ENCODE measurements around the gene QRICH2.

The QRICH2 gene

DNA sequence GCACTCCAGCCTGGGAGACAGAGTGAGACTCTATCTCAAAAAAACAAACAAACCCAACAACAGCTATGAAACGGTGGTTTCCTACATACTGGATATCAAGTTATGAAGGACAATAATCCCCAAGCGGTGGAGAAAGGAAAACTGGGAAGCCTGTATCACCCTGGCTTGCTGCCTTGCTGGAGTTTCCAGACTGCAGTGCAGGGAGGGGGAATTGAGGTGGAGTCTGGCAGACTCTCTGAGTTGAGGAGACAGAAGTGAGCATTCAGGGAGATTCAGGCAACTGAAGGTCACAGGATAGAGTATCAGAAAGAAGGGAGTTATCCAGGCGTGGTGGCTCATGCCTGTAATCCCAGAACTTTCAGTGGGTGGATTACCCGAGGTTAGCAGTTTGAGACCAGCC, 11.9 kb downstream of the QRICH2 start:
- DNase-seq (ENCODE audit: low read depth), result no peak
- TF ChIP-seq, protein P1, sequence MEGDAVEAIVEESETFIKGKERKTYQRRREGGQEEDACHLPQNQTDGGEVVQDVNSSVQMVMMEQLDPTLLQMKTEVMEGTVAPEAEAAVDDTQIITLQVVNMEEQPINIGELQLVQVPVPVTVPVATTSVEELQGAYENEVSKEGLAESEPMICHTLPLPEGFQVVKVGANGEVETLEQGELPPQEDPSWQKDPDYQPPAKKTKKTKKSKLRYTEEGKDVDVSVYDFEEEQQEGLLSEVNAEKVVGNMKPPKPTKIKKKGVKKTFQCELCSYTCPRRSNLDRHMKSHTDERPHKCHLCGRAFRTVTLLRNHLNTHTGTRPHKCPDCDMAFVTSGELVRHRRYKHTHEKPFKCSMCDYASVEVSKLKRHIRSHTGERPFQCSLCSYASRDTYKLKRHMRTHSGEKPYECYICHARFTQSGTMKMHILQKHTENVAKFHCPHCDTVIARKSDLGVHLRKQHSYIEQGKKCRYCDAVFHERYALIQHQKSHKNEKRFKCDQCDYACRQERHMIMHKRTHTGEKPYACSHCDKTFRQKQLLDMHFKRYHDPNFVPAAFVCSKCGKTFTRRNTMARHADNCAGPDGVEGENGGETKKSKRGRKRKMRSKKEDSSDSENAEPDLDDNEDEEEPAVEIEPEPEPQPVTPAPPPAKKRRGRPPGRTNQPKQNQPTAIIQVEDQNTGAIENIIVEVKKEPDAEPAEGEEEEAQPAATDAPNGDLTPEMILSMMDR (conservative IDR thresholded peaks at IDR 0.05; ENCODE audit: control insufficient read depth, insufficient read depth, low read depth, low read length), result no peak
- no peak overlapping the region for H3K4me3 ChIP-seq (ENCODE audit: control insufficient read depth, low read depth, low read length)

DNA sequence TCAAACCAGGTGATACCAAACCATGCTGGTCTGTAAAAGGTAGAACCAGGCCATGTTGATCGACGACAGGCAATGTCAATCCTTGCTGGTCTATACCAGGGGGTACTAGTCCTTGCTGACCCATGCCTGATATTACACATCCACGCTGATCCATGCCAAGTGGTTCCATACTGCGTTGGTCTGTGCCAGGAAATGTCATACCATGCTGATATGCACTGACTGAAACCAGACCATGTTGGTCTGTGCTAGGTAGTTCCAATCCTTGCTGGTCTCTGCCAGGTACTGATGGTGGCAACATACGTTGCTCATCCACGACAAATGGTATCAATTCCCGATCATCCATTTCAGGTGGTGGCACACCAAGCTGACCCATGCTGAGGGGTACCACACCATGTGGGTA, 15.0 kb downstream of the QRICH2 start:
- DNase-seq (ENCODE audit: low read depth), result no peak
- TF ChIP-seq, protein P1 (conservative IDR thresholded peaks at IDR 0.05; ENCODE audit: control insufficient read depth, insufficient read depth, low read depth, low read length), result no peak
- no peak overlapping the region for H3K4me3 ChIP-seq (ENCODE audit: control insufficient read depth, low read depth, low read length)

DNA sequence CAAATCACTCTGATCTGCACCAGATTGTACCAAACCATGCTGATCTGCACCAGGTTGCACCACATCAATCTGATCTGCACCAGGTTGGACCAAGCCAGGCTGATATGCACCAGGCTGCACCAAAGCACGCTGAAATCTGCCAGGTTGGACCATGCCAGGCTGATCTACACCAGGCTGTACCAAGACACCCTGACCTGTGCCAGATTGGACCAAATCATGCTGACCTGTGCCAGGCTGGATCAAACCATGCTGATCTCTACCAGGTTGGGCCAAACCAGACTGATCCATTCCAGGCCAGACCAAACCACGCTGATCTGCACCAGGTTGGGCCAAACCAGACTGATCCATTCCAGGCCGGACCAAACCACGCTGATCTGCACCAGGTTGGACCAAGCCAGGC, 15.5 kb downstream of the QRICH2 start:
- TF ChIP-seq, protein P1 (conservative IDR thresholded peaks at IDR 0.05; ENCODE audit: control insufficient read depth, insufficient read depth, low read depth, low read length), result no peak
- H3K4me3 ChIP-seq (ENCODE audit: control insufficient read depth, low read depth, low read length), result no peak overlapping the region
- no peak for DNase-seq (ENCODE audit: low read depth)

DNA sequence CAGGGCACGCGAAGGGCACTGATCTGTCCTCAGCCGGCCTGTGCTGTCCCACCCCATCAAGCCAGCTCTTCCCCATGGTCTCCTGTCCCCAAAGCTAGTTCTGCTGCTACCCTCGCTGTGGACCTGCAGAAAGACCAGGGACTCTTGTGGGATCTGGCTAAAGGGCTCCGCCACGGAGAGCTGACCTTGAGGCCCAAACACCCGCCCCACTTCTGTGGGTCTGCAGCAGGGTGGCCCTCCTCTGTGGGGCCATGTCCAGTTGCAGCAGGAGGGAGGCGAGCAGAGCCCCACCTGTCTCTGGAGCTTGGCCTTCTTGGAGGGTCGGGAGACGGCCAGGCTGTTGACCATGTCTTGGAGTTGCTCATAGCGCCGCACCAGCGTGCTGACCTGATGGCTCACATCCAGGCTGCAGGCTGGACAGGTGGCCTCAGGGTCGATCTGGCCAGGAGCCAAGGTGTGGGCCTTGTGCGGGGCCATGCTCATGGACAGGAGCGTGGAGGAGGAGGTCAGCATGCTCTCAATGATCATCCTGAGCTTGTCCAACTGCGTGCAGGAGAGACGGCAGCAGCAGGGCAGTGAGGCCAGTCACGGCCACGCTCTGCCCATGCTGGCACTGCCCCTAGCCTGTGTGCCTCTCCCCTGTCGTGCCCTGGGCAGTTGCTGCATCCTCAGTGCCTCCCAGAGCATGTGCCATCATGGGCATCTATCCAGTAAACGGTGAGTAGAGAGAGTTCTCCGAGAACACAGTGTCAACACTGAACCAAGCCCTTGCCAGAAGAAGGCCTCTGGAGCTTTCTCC, 26.3 kb downstream of the QRICH2 start:
- DNase-seq (ENCODE audit: low read depth), result no peak
- H3K4me3 ChIP-seq (ENCODE audit: control insufficient read depth, low read depth, low read length), result no peak overlapping the region
- TF ChIP-seq, protein P1 (conservative IDR thresholded peaks at IDR 0.05; ENCODE audit: control insufficient read depth, insufficient read depth, low read depth, low read length), result no peak

DNA sequence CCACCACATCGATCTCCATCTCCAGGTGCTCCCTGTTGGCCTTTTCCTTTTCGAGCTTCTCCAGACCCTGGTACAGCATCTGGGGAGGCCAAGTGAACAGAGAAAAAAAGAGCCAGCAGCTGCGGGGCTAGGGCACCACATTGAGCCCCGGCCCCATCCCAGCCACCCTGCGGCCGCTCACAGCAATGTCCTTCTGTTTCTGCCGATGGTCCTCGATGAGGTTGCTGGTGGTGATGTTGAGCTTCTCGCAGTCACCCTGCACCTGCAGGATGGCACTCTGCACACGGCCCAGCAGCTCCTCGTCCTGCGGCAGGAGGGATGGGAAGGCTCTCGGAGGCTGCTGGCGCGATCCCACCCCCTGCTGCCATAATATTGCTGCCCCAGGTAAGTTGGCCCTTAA, 27.4 kb downstream of the QRICH2 start:
- TF ChIP-seq, protein P1 (conservative IDR thresholded peaks at IDR 0.05; ENCODE audit: control insufficient read depth, insufficient read depth, low read depth, low read length), result no peak
- DNase-seq (ENCODE audit: low read depth), result no peak
- H3K4me3 ChIP-seq (ENCODE audit: control insufficient read depth, low read depth, low read length), result no peak overlapping the region

DNA sequence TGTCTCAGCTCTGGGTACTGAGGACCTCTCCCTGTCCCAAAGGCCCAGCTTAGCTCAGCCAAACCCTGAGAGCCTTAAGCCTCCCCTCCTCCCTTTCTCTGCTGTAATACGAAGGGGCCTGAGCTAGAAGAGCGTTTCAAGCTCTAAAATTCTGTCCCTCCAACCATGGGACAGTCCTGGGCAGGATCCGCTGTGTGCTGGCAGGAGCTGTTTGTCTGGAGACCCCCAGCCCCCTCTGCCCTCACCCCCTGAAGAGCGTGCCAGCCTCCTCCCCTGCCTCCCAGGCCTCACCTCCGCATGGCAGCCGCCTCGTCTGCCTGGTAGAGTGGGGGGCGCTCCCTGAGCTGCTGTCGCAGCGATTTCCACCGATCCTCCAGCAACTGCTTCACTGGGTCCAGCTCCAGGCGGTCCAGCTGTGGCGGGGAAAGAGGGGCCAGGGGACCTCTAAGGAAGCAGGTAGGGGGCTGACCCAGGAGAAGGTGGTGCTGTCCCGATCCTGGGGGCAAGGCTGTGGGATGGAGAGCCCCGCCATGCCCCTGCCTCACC, 28.3 kb downstream of the QRICH2 start:
- no peak overlapping the region for H3K4me3 ChIP-seq (ENCODE audit: control insufficient read depth, low read depth, low read length)
- TF ChIP-seq, protein P1 (conservative IDR thresholded peaks at IDR 0.05; ENCODE audit: control insufficient read depth, insufficient read depth, low read depth, low read length), result no peak
- no peak for DNase-seq (ENCODE audit: low read depth)

Data from fibroblast of mammary gland (primary cell).